GM12878 (cell line): ENCODE results near the gene HNRNPLL. TPM values are rescaled to one million over a fixed set of nuclear protein-coding genes. Genes with fewer than 3 reads are reported as not detected.

Experiments used
- ATAC-seq: fragments of 200-7000 bp; cut with Tn5 transposase; 3 replicates; pipeline ENCODE4 v1.9.1; 2020; ENCODE audit warnings: mild to moderate bottlenecking, moderate library complexity
- BruUV-seq: library from RNA; stranded (reverse); fragments of 400-500 nt; replicated peaks from 2 replicates; lab custom pipeline; 2021; lab: Mats Ljungman, UMichigan
- CTCF ChIA-PET: fragments of 300-600 bp; sonication (Branson Sonifier 250); formaldehyde crosslinking; extraction: SDS; loops from one replicate; lab custom pipeline; 2021; ENCODE audit warnings: inconsistent platforms; lab: Yijun Ruan, JAX
- POLR2A ChIA-PET: fragments of 350-600 bp; formaldehyde crosslinking; extraction: SDS; loops from one replicate; lab custom pipeline; 2021; ENCODE audit warnings: inconsistent platforms; lab: Charles Lee
- RAD21 ChIA-PET: fragments of 300-600 bp; sonication (Branson Sonifier 250); formaldehyde crosslinking; loops from one replicate; lab custom pipeline; 2023; ENCODE audit warnings: antibody characterized with exemption; ENCODE audit not compliant: unreplicated experiment; lab: Charles Lee
- SMC1A ChIA-PET: fragments of 300-600 bp; sonication (Branson Sonifier 250); formaldehyde crosslinking; loops from one replicate; lab custom pipeline; 2023; ENCODE audit not compliant: unreplicated experiment, uncharacterized antibody; lab: Charles Lee
- DNase-seq: peaks from one replicate; pipeline ENCODE4 v3.0.0-alpha.2; 2011; ENCODE audit warnings: low read depth, low spot score
- FAIRE-seq: peaks from 3 replicates; lab custom pipeline; 2011; peaks lifted over from hg19 to GRCh38; lab: Jason Lieb, UNC
- H2AFZ ChIP-seq: 2 replicates; pipeline ENCODE4 v1.6.0; 2011; ENCODE audit warnings: low read depth, low read length, control low read depth; ENCODE audit not compliant: control insufficient read depth
- H3K27ac ChIP-seq: 2 replicates; pipeline ENCODE4 v1.5.1; 2011; ENCODE audit warnings: control low read depth; ENCODE audit not compliant: control insufficient read depth, insufficient read depth
- H3K27me3 ChIP-seq, 2 experiments: replicated peaks in 1 of 2; 2 replicates each; pipeline versions ENCODE4 v1.6.0 to v1.6.1; 2011; ENCODE audit warnings: low read length in 1 of 2; ENCODE audit not compliant: control insufficient read depth in 2 of 2, insufficient read depth in 2 of 2
- H3K36me3 ChIP-seq, 2 experiments: 2 replicates each; pipeline ENCODE4 v1.5.1; 2011; ENCODE audit warnings: low read length in 1 of 2; ENCODE audit not compliant: control insufficient read depth in 2 of 2, insufficient read depth in 2 of 2
- H3K4me1 ChIP-seq: 2 replicates; pipeline ENCODE4 v1.6.1; 2011; ENCODE audit warnings: mild to moderate bottlenecking, low read length, moderate library complexity, mixed read lengths; ENCODE audit not compliant: control insufficient read depth, insufficient read depth
- H3K4me2 ChIP-seq: 2 replicates; pipeline ENCODE4 v1.6.0; 2011; ENCODE audit warnings: control low read depth; ENCODE audit not compliant: control insufficient read depth, insufficient read depth
- H3K4me3 ChIP-seq: fragments of 200-600 bp; sonication (generic); 2 replicates; pipeline ENCODE4 v1.5.1; 2016
- H3K79me2 ChIP-seq: 2 replicates; pipeline ENCODE4 v1.6.0; 2011; ENCODE audit warnings: low read length; ENCODE audit not compliant: control insufficient read depth, insufficient read depth
- H3K9ac ChIP-seq: 2 replicates; pipeline ENCODE4 v1.8.0; 2011; ENCODE audit warnings: low read length, control low read depth, mixed read lengths; ENCODE audit not compliant: control insufficient read depth, insufficient read depth
- H3K9me3 ChIP-seq: replicated peaks from 3 replicates; pipeline ENCODE4 v1.5.1; 2011; ENCODE audit warnings: mild to moderate bottlenecking, low read length; ENCODE audit not compliant: control insufficient read depth, insufficient read depth
- H4K20me1 ChIP-seq: 2 replicates; pipeline ENCODE4 v1.6.0; 2011; ENCODE audit not compliant: control insufficient read depth, insufficient read depth
- HDAC6 ChIP-seq: fragments of 200-600 bp; sonication (generic); IDR thresholded peaks from one replicate; pipeline ENCODE4 v1.8.0; 2017; ENCODE audit warnings: antibody characterized with exemption; ENCODE audit not compliant: unreplicated experiment
- HDGF ChIP-seq: fragments of 450-650 bp; IDR thresholded peaks from 2 replicates; pipeline ENCODE4 v1.6.1; 2016; ENCODE audit warnings: antibody characterized with exemption
- IKZF2 ChIP-seq, 2 experiments: fragments of 450-650 bp; IDR thresholded peaks; 2 replicates each; pipeline ENCODE4 v1.6.1; 2017; ENCODE audit warnings: mild to moderate bottlenecking in 2 of 2, moderate library complexity in 2 of 2
- KDM1A ChIP-seq: fragments of 200-600 bp; sonication (generic); IDR thresholded peaks from 2 replicates; pipeline ENCODE4 v1.6.1; 2016; ENCODE audit warnings: borderline replicate concordance
- KLF5 ChIP-seq: fragments of 450-650 bp; IDR thresholded peaks from 2 replicates; pipeline ENCODE4 v1.6.1; 2014; ENCODE audit warnings: mild to moderate bottlenecking; ENCODE audit not compliant: partially characterized antibody
- MAX ChIP-seq: IDR thresholded peaks from 2 replicates; pipeline ENCODE4 v1.6.1; 2012; ENCODE audit warnings: low read depth, low read length, improper control_type of control experiment
- MEF2A ChIP-seq: IDR thresholded peaks from 2 replicates; pipeline ENCODE4 v1.6.1; 2011; ENCODE audit warnings: low read depth, mild to moderate bottlenecking, low read length, moderate library complexity; ENCODE audit not compliant: insufficient read depth
- MXI1 ChIP-seq: fragments of 150-350 bp; IDR thresholded peaks from 2 replicates; pipeline ENCODE4 v1.6.1; 2011; ENCODE audit warnings: low read depth, mild to moderate bottlenecking, inconsistent platforms, low read length, improper control_type of control experiment
- NR2C2 ChIP-seq: IDR thresholded peaks from 2 replicates; pipeline ENCODE4 v1.6.1; 2011; ENCODE audit warnings: borderline replicate concordance, low read depth; ENCODE audit not compliant: control insufficient read depth, insufficient read length
- PRDM15 ChIP-seq: fragments of 450-650 bp; formaldehyde crosslinking; IDR thresholded peaks from 2 replicates; pipeline ENCODE4 v1.4.0; 2020; ENCODE audit warnings: mild to moderate bottlenecking, moderate library complexity
- RB1 ChIP-seq: fragments of 450-650 bp; formaldehyde crosslinking; IDR thresholded peaks from 2 replicates; pipeline ENCODE4 v1.6.1; 2017; ENCODE audit warnings: mild to moderate bottlenecking, borderline replicate concordance
- RELB ChIP-seq: fragments of 450-650 bp; IDR thresholded peaks from 2 replicates; pipeline ENCODE4 v1.6.1; 2017; ENCODE audit warnings: low read depth, mild to moderate bottlenecking, moderate library complexity
- SIN3A ChIP-seq: IDR thresholded peaks from 2 replicates; pipeline ENCODE4 v1.6.1; 2012; ENCODE audit warnings: low read depth, low read length, improper control_type of control experiment
- ZNF592 ChIP-seq: fragments of 450-650 bp; IDR thresholded peaks from 2 replicates; pipeline ENCODE4 v1.6.1; 2017; ENCODE audit warnings: mild to moderate bottlenecking, moderate library complexity
- WGBS: methylation state at CpG from one replicate; pipeline ENCODE4 v1.1.6; 2016; ENCODE audit warnings: low lambda C conversion rate; ENCODE audit not compliant: insufficient replicate concordance, insufficient coverage; ENCODE audit errors: missing lambda C conversion rate; 5-methylcytosine and 5-hydroxymethylcytosine counted together
- in situ Hi-C: fragments of 300-500 bp; cut with MboI; formaldehyde crosslinking; loops from 9 replicates; pipeline ENCODE4 v1.14.3; 2018; ENCODE audit warnings: mixed read lengths
- intact Hi-C: fragments of 100-400 bp; cut with micrococcal nuclease; formaldehyde crosslinking; loops from one replicate; pipeline ENCODE4 v1.14.2; 2022; ENCODE audit not compliant: unreplicated experiment
- polyA plus RNA-seq, 11 experiments: library from polyadenylated mRNA; depleted of rRNA in 4 of 11; unstranded in 6 of 11; stranded (reverse) in 5 of 11; fragments of >200 nt; fragmentation: Nextera tagmentation in 4 of 11; fragmentation: Illumina TruSeq in 1 of 11; extraction: Ambion mirVana in 4 of 11; extraction: Trizol in 1 of 11; gene quantifications; 1 replicate in 1 of 11; 2 replicates in 10 of 11; pipeline versions ENCODE4 v1.2.1 to v1.2.3, GENCODE V29; 2011 to 2016; ENCODE audit warnings: inconsistent platforms in 2 of 11, missing spikeins in 2 of 11, low read depth in 1 of 11
- total RNA-seq, 4 experiments: library from RNA; depleted of rRNA in 3 of 4; stranded (reverse); fragments of >200 nt in 3 of 4; fragmentation: Illumina TruSeq in 1 of 4; extraction: Trizol in 1 of 4; gene quantifications; 2 replicates each; pipeline versions ENCODE4 v1.2.1 to v1.2.3, GENCODE V29; 2013 to 2021

HNRNPLL gene
- total and polyA plus RNA-seq, 10 of the 15 experiments (the other 5 are each of a cell fraction or from before 2014, with no cell fraction given): 0.98 to 27.1 (median 2.9) TPM

GRCh38 chr2:38532366-38532765, 70.4 kb downstream of the HNRNPLL start:
- DNase-seq (no peak), ATAC-seq (no peak), FAIRE-seq (no peak)
- 69% methylated on average over 2 of the region's 2 CpGs for WGBS
- Histone ChIP-seq H3K9ac (no peak overlapping the region), H3K4me2 (no peak overlapping the region), H3K27me3 (no peaks in the 10 kb centered on the region), H3K9me3 (no peaks in the 10 kb centered on the region), H3K79me2 (no peaks in the 10 kb centered on the region), H3K36me3 (no peaks in the 10 kb centered on the region), H4K20me1 (no peaks in the 10 kb centered on the region), H3K4me3 (no peak overlapping the region), H3K4me1 (peaks cover 18% of the 10 kb centered on the region), H2AFZ (no peak overlapping the region), H3K27ac (no peak overlapping the region)
- no TSS peak for BruUV-seq
- ChIA-PET RAD21 (interaction anchor here (1.3 to 3.3 kb wide), 4 partner anchors 49 to 193 kb away, joined by 3 to 12 read pairs (median 5); partner anchors contain the start of gene HNRNPLL), SMC1A (interaction anchor here (0.9 to 2.4 kb wide), 14 partner anchors 10 to 225 kb away, joined by 3 to 12 read pairs (median 5); no protein-coding TSS in a partner anchor), POLR2A (interaction anchor here (0.7 to 1.4 kb wide), 3 partner anchors 8 to 205 kb away, joined by 3 to 5 read pairs (median 4); no protein-coding TSS in a partner anchor), CTCF (interaction anchor here (0.6 to 5.0 kb wide), 10 partner anchors 10 to 1031 kb away, joined by 3 to 27 read pairs (median 4); no protein-coding TSS in a partner anchor)
- intact Hi-C loops (no loop called here), in situ Hi-C loops (no loop called here)
- no peak for TF ChIP-seq IKZF2 (IDR thresholded peaks at IDR 0.05)
- no peak for TF ChIP-seq MXI1
- no peak for TF ChIP-seq MEF2A
- TF ChIP-seq KLF5: no peak
- no peak for TF ChIP-seq NR2C2
- no peak for TF ChIP-seq PRDM15 (CRISPR knock-in tag)
- no peak for TF ChIP-seq RELB
- TF ChIP-seq MAX: no peak
- TF ChIP-seq HDGF: no peak
- TF ChIP-seq SIN3A: no peak
- TF ChIP-seq KDM1A: no peak
- TF ChIP-seq RB1: no peak
- TF ChIP-seq ZNF592: no peak
- no peak for TF ChIP-seq HDAC6
